ENCODE data around the gene ZNF775.

GRCh38 chr7:150378115-150378852 lies 846 bp upstream of the ZNF775 start:
- TF ChIP-seq CTCF (IDR thresholded peaks at IDR 0.05) (no peak), POLR2A (IDR thresholded peaks at IDR 0.05) (no peak)

Measured in esophagus squamous epithelium (tissue), 4 donors.